Bronchial epithelial cell (primary cell): Measurements from ENCODE around the gene C9orf153. TPM values are rescaled to one million over a fixed set of nuclear protein-coding genes. Genes with fewer than 3 reads are reported as not detected.
"Not testable (repeated sequence)": the region's sequence is repeated elsewhere in the genome, so short reads cannot be mapped to it uniquely, and the experiment has no call there.

Source experiments
- DNase-seq: peaks from one replicate; pipeline ENCODE4 v3.0.0-alpha.2; 2010; ENCODE audit warnings: low read depth
- FAIRE-seq: peaks from 2 replicates; lab custom pipeline; 2011; peaks lifted over from hg19 to GRCh38; lab: Jason Lieb, UNC
- H3K27me3 ChIP-seq: 2 replicates; pipeline ENCODE4 v1.5.1; 2011; ENCODE audit warnings: low read length; ENCODE audit not compliant: control insufficient read depth, insufficient read depth
- H3K36me3 ChIP-seq: 2 replicates; pipeline ENCODE4 v1.5.1; 2011; ENCODE audit warnings: low read length; ENCODE audit not compliant: control insufficient read depth, insufficient read depth
- H3K4me3 ChIP-seq: 2 replicates; pipeline ENCODE4 v1.5.1; 2011; ENCODE audit warnings: mild to moderate bottlenecking, low read depth, low read length, control low read depth
- total RNA-seq: library from RNA; depleted of rRNA; stranded (reverse); fragments of >200 nt; gene quantifications from 2 replicates; pipeline ENCODE4 v1.2.1, GENCODE V29; 2014
- TF ChIP-seq, protein P1 (sequence below): IDR thresholded peaks from 2 replicates; pipeline ENCODE4 v1.5.1; 2011; ENCODE audit warnings: mild to moderate bottlenecking, moderate library complexity, low read length, control low read depth, inconsistent platforms; ENCODE audit not compliant: insufficient read depth, severe bottlenecking

Gene C9orf153
- total RNA-seq, 1 donor from 2014 or later: 0.26 TPM

DNA sequence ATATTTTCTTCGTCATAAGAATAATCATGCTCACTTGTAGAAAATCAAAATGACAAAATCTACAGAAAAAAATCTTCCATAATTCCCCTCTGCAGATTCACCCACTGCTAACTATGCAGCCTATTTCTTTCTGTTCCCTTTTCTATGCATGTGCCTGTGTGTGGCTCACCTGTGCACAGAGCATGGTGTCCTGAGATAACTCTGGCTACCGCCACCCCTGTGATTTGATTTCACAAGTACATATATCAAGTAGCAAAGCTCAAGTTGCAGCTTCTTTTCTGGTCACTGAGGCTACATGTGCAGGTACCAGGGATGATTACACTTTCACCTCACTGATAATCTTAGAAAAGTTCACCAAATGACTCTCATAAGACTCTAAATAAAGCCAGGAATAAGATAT, 41.2 kb upstream of the C9orf153 start:
- FAIRE-seq (no peak), DNase-seq (no peak)
- H3K27me3 ChIP-seq: no peaks in the 10 kb centered on the region
- peaks cover 22% of the 10 kb centered on the region for H3K36me3 ChIP-seq
- TF ChIP-seq, protein P1, sequence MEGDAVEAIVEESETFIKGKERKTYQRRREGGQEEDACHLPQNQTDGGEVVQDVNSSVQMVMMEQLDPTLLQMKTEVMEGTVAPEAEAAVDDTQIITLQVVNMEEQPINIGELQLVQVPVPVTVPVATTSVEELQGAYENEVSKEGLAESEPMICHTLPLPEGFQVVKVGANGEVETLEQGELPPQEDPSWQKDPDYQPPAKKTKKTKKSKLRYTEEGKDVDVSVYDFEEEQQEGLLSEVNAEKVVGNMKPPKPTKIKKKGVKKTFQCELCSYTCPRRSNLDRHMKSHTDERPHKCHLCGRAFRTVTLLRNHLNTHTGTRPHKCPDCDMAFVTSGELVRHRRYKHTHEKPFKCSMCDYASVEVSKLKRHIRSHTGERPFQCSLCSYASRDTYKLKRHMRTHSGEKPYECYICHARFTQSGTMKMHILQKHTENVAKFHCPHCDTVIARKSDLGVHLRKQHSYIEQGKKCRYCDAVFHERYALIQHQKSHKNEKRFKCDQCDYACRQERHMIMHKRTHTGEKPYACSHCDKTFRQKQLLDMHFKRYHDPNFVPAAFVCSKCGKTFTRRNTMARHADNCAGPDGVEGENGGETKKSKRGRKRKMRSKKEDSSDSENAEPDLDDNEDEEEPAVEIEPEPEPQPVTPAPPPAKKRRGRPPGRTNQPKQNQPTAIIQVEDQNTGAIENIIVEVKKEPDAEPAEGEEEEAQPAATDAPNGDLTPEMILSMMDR: no peak
- H3K4me3 ChIP-seq: no peak overlapping the region

DNA sequence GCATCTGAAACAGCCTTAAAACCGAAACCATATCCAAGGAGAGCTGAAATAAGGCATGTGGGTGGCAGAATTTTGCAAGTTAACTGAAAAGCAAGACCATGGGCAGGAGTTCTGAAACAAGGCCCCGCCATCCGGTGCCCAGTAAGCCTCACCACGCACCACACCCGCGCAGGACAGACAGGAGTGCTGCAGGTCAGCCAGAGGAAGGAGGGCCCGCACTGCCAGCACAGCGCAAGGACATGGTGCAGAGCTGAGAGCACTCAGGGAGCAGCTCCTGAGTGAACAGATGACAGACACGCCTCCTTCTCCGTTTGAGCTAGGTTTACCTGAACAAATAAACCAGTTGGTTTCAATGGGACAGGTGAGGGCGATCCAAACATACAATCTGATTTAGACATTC, 39.4 kb upstream of the C9orf153 start:
- no peak overlapping the region for H3K4me3 ChIP-seq
- FAIRE-seq (no peak), DNase-seq (no peak)
- TF ChIP-seq, protein P1: no peak
- H3K36me3 ChIP-seq: peaks cover 22% of the 10 kb centered on the region
- H3K27me3 ChIP-seq: no peaks in the 10 kb centered on the region

DNA sequence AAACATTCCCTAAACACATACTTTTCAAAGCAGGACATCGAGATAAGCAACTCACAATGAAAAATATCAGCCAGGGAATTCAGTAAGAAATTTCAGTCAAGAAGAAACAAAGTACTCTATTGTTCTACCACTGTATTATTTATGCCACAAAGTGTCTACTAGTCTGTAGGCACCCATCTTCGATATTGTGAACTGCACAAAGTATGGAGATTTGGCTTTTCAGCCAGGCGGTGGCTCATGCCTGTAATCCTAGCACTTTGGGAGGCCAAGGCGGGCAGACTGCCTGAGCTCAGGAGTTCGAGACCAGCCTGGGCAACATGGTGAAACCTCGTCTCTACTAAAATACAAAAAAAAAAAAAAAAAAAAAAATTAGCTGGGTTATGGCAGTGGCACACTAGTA, 30.9 kb upstream of the C9orf153 start:
- not testable (repeated sequence) for DNase-seq, H3K27me3 ChIP-seq, H3K36me3 ChIP-seq, FAIRE-seq, H3K4me3 ChIP-seq

DNA sequence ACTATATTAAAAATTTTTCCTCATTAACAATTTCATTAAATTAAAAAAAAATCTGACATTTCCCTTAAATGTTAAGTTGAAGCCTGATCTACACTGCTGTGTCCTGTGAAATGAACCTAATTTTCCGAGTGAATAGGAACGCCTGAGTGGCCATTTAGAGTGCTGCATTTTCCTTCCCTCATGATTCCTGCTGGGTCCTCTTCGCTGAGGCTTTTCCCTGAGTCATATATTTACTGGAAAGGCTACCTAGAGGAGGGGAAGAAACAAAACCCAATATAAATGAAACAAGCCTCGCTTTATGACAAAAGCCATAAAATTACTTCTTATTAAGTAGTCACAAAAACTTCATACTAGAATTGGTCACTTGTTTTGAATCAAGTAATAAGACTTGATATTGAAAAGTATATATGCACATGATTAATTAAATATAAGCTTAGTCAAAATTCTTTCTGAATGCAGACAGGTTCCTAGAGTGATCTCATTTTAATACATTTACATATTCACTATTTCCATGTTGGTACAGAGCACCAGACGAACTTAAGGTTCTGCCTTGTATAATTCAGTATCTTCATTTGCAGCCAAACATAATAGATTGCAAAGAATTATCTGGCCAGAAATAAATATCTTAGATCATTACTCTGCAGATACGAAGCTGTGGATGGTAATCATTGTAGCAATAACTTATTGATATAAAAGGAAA, 29.2 kb upstream of the C9orf153 start:
- TF ChIP-seq, protein P1: no peak
- Histone ChIP-seq H3K27me3 (no peaks in the 10 kb centered on the region), H3K4me3 (no peak overlapping the region), H3K36me3 (no peaks in the 10 kb centered on the region)
- DNase-seq (no peak), FAIRE-seq (no peak)

DNA sequence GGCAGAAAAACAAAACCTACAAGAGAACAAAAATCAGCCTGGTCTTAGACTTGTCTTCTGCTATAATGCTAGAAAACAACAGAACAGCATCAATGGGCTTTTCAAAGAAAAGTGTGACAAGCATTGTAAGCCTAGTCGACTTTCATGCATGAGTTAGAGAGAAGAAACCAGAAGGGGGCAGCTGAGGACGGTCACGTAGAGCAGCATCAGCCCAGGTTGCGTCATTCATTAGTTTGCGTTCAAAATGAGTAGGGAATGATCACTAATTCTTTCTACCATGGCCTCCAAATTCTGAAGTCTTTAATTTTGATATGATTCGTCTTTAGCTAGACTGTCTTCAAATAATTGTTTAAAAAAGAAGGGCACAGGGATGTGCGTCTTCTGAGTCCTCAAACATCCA, 27.6 kb upstream of the C9orf153 start:
- TF ChIP-seq, protein P1: peak; percentile 45
- H3K4me3 ChIP-seq: no peak overlapping the region
- DNase-seq (peak; percentile 55), FAIRE-seq (no peak)
- H3K27me3 ChIP-seq: no peaks in the 10 kb centered on the region
- no peaks in the 10 kb centered on the region for H3K36me3 ChIP-seq

DNA sequence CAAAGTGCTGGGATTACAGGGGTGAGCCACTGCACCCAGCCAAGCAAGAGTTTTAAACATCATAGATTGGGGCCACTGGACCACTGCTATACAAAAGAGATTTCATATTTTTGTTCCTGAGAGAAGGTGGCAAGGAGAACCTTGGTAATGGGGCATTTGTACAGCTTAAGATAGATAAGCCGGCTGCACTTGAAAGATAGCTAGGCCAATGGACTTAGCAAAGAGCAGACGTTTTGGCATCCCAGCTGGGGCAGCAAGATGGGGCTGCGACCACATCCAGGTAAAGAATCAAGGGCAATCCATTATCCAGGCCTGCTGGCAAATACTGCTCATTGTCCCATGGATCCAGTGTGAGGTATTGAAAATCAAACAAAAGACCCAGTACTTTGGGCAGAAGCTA, 26.8 kb upstream of the C9orf153 start:
- TF ChIP-seq, protein P1: no peak

More for the DNA sequence above, 26.8 kb upstream of the C9orf153 start:
- H3K36me3 ChIP-seq: no peaks in the 10 kb centered on the region
- H3K27me3 ChIP-seq: no peaks in the 10 kb centered on the region
- DNase-seq: no peak
- H3K4me3 ChIP-seq: no peak overlapping the region
- no peak for FAIRE-seq
